ENCODE results near the gene PPP3R1.
A peak's percentile ranks its signal among the peaks of the same experiment; 100 is the strongest.

PPP3R1 gene

GRCh38 chr2:68157002-68157401 is 95.3 kb downstream of the PPP3R1 start:
- Histone ChIP-seq H3K18ac (ENCODE audit: low read length) (peak overlapping the region; percentile 70), H2BK120ac (ENCODE audit: insufficient read depth, low read length, poor library complexity) (peak overlapping the region; percentile 91), H4K8ac (ENCODE audit: low read depth, low read length) (peak overlapping the region; percentile 95), H3K4me1 (ENCODE audit: control insufficient read depth in 1 of 2, insufficient read depth in 2 of 2, low read length in 2 of 2) (no peaks in the 10 kb centered on the region), H3K79me2 (ENCODE audit: control insufficient read depth, insufficient read depth, low read length, poor library complexity) (peaks cover 8% of the 10 kb centered on the region), H3K27me3 (ENCODE audit: insufficient read depth, low read length) (no peaks in the 10 kb centered on the region), H3K79me1 (ENCODE audit: low read length) (peaks cover 9% of the 10 kb centered on the region), H3K36me3 (ENCODE audit: control insufficient read depth in 1 of 2, insufficient read depth in 2 of 2, low read length in 2 of 2) (peaks cover 5 to 8% of the 10 kb centered on the region in 2 experiments), H3K4ac (ENCODE audit: low read depth, low read length) (peak overlapping the region; percentile 80), H3K14ac (ENCODE audit: low read length) (peak overlapping the region; percentile 41), H3K27ac (ENCODE audit: low read depth, low read length) (no peak overlapping the region), H2AK5ac (ENCODE audit: low read length) (no peak overlapping the region), H3K4me3 (ENCODE audit: low read depth, low read length) (peak overlapping the region; percentile 84), H3K4me2 (ENCODE audit: low read length) (peak overlapping the region; percentile 99), H3K9me3 (ENCODE audit: insufficient read depth, low read depth, low read length) (no peaks in the 10 kb centered on the region), H3K9ac (ENCODE audit: low read length) (peak overlapping the region; percentile 95), H3K23ac (ENCODE audit: low read length) (no peak overlapping the region), H2BK12ac (ENCODE audit: low read length) (no peak overlapping the region), H4K91ac (ENCODE audit: low read depth, low read length) (peak overlapping the region; percentile 79), H2AFZ (ENCODE audit: insufficient read depth, low read length, poor library complexity) (peak overlapping the region; percentile 89), H2BK5ac (ENCODE audit: low read depth, low read length, poor library complexity) (peak overlapping the region; percentile 95), H4K12ac (ENCODE audit: low read depth, low read length) (peak overlapping the region; percentile 63)
- peak in 1 of 2 donors; percentile 24 for DNase-seq
- no CpG with 5 or more reads among the region's 28 CpGs for WGBS (ENCODE audit: extremely low coverage, insufficient coverage, insufficient read length)

- no peaks in the 10 kb centered on the region for H3K27me3 ChIP-seq (ENCODE audit: insufficient read depth, low read length)
- no peak overlapping the region for H4K91ac ChIP-seq (ENCODE audit: low read depth, low read length)
- peaks cover 9% of the 10 kb centered on the region for H3K79me1 ChIP-seq (ENCODE audit: low read length)
- H4K8ac ChIP-seq (ENCODE audit: low read depth, low read length) = no peak overlapping the region
- no peak overlapping the region for H2AK5ac ChIP-seq (ENCODE audit: low read length)
- no peak overlapping the region for H3K18ac ChIP-seq (ENCODE audit: low read length)
- no peak overlapping the region for H3K23ac ChIP-seq (ENCODE audit: low read length)
- no peak for DNase-seq
- H3K79me2 ChIP-seq (ENCODE audit: control insufficient read depth, insufficient read depth, low read length, poor library complexity) = peaks cover 8% of the 10 kb centered on the region
- no peak overlapping the region for H3K9ac ChIP-seq (ENCODE audit: low read length)
- no peaks in the 10 kb centered on the region for H3K9me3 ChIP-seq (ENCODE audit: insufficient read depth, low read depth, low read length)
- H2BK5ac ChIP-seq (ENCODE audit: low read depth, low read length, poor library complexity) = no peak overlapping the region
- no peaks in the 10 kb centered on the region for H3K4me1 ChIP-seq (ENCODE audit: control insufficient read depth in 1 of 2, insufficient read depth in 2 of 2, low read length in 2 of 2)
- H3K4me2 ChIP-seq (ENCODE audit: low read length) = peak overlapping the region; percentile 99
- no peak overlapping the region for H2AFZ ChIP-seq (ENCODE audit: insufficient read depth, low read length, poor library complexity)
- WGBS (ENCODE audit: extremely low coverage, insufficient coverage, insufficient read length) = no CpG with 5 or more reads among the region's 3 CpGs
- H2BK120ac ChIP-seq (ENCODE audit: insufficient read depth, low read length, poor library complexity) = no peak overlapping the region
- peaks cover 1 to 4% of the 10 kb centered on the region in 2 experiments for H3K36me3 ChIP-seq (ENCODE audit: control insufficient read depth in 1 of 2, insufficient read depth in 2 of 2, low read length in 2 of 2)
- no peak overlapping the region for H4K12ac ChIP-seq (ENCODE audit: low read depth, low read length)
- no peak overlapping the region for H3K14ac ChIP-seq (ENCODE audit: low read length)
- H3K4ac ChIP-seq (ENCODE audit: low read depth, low read length) = no peak overlapping the region
- no peak overlapping the region for H3K4me3 ChIP-seq (ENCODE audit: low read depth, low read length)
- H2BK12ac ChIP-seq (ENCODE audit: low read length) = no peak overlapping the region
- no peak overlapping the region for H3K27ac ChIP-seq (ENCODE audit: low read depth, low read length)
Measured at GRCh38 chr2:68156419-68156818, 95.9 kb downstream of the PPP3R1 start.

GRCh38 chr2:68155618-68156017 is 96.7 kb downstream of the PPP3R1 start:
- DNase-seq = no peak
- peaks cover 0 to 2% of the 10 kb centered on the region in 2 experiments for H3K4me1 ChIP-seq (ENCODE audit: control insufficient read depth in 1 of 2, insufficient read depth in 2 of 2, low read length in 2 of 2)
- WGBS (ENCODE audit: extremely low coverage, insufficient coverage, insufficient read length) = no CpG with 5 or more reads among the region's 7 CpGs

GRCh38 chr2:68152681-68153347 is 99.5 kb downstream of the PPP3R1 start:
- no peak overlapping the region for H3K4me3 ChIP-seq (ENCODE audit: low read depth, low read length)
- H2BK120ac ChIP-seq (ENCODE audit: insufficient read depth, low read length, poor library complexity) = no peak overlapping the region
- no peak overlapping the region for H3K23ac ChIP-seq (ENCODE audit: low read length)
- no peak overlapping the region for H3K4ac ChIP-seq (ENCODE audit: low read depth, low read length)
- H3K27ac ChIP-seq (ENCODE audit: low read depth, low read length) = no peak overlapping the region
- WGBS (ENCODE audit: extremely low coverage, insufficient coverage, insufficient read length) = no CpG with 5 or more reads among the region's 3 CpGs
- H2BK5ac ChIP-seq (ENCODE audit: low read depth, low read length, poor library complexity) = no peak overlapping the region
- no peaks in the 10 kb centered on the region for H3K27me3 ChIP-seq (ENCODE audit: insufficient read depth, low read length)
- H3K4me1 ChIP-seq (ENCODE audit: control insufficient read depth in 1 of 2, insufficient read depth in 2 of 2, low read length in 2 of 2) = peaks cover 0 to 2% of the 10 kb centered on the region in 2 experiments
- H3K79me1 ChIP-seq (ENCODE audit: low read length) = peaks cover 7% of the 10 kb centered on the region
- H2AK5ac ChIP-seq (ENCODE audit: low read length) = no peak overlapping the region
- H3K14ac ChIP-seq (ENCODE audit: low read length) = no peak overlapping the region
- peaks cover 0 to 1% of the 10 kb centered on the region in 2 experiments for H3K36me3 ChIP-seq (ENCODE audit: control insufficient read depth in 1 of 2, insufficient read depth in 2 of 2, low read length in 2 of 2)
- H4K12ac ChIP-seq (ENCODE audit: low read depth, low read length) = no peak overlapping the region
- no peak overlapping the region for H3K4me2 ChIP-seq (ENCODE audit: low read length)
- no peak overlapping the region for H3K9ac ChIP-seq (ENCODE audit: low read length)
- H3K79me2 ChIP-seq (ENCODE audit: control insufficient read depth, insufficient read depth, low read length, poor library complexity) = peaks cover 6% of the 10 kb centered on the region
- no peak overlapping the region for H2AFZ ChIP-seq (ENCODE audit: insufficient read depth, low read length, poor library complexity)
- no peak overlapping the region for H4K91ac ChIP-seq (ENCODE audit: low read depth, low read length)
- no peaks in the 10 kb centered on the region for H3K9me3 ChIP-seq (ENCODE audit: insufficient read depth, low read depth, low read length)
- no peak overlapping the region for H3K18ac ChIP-seq (ENCODE audit: low read length)
- H2BK12ac ChIP-seq (ENCODE audit: low read length) = no peak overlapping the region
- DNase-seq = no peak
- no peak overlapping the region for H4K8ac ChIP-seq (ENCODE audit: low read depth, low read length)

More at GRCh38 chr2:68155618-68156017, 96.7 kb downstream of the PPP3R1 start:
- Histone ChIP-seq H4K91ac (ENCODE audit: low read depth, low read length) (no peak overlapping the region), H3K36me3 (ENCODE audit: control insufficient read depth in 1 of 2, insufficient read depth in 2 of 2, low read length in 2 of 2) (peaks cover under 1 to 1% of the 10 kb centered on the region in 2 experiments), H3K4me3 (ENCODE audit: low read depth, low read length) (no peak overlapping the region), H4K12ac (ENCODE audit: low read depth, low read length) (no peak overlapping the region), H3K4ac (ENCODE audit: low read depth, low read length) (no peak overlapping the region), H3K4me2 (ENCODE audit: low read length) (no peak overlapping the region), H3K23ac (ENCODE audit: low read length) (no peak overlapping the region), H3K18ac (ENCODE audit: low read length) (no peak overlapping the region), H4K8ac (ENCODE audit: low read depth, low read length) (no peak overlapping the region), H2AFZ (ENCODE audit: insufficient read depth, low read length, poor library complexity) (no peak overlapping the region), H3K27me3 (ENCODE audit: insufficient read depth, low read length) (no peaks in the 10 kb centered on the region), H3K14ac (ENCODE audit: low read length) (no peak overlapping the region), H3K79me1 (ENCODE audit: low read length) (peaks cover 9% of the 10 kb centered on the region), H3K9me3 (ENCODE audit: insufficient read depth, low read depth, low read length) (no peaks in the 10 kb centered on the region), H2BK5ac (ENCODE audit: low read depth, low read length, poor library complexity) (no peak overlapping the region), H2BK12ac (ENCODE audit: low read length) (no peak overlapping the region), H3K27ac (ENCODE audit: low read depth, low read length) (no peak overlapping the region), H2AK5ac (ENCODE audit: low read length) (no peak overlapping the region), H3K9ac (ENCODE audit: low read length) (no peak overlapping the region), H2BK120ac (ENCODE audit: insufficient read depth, low read length, poor library complexity) (no peak overlapping the region), H3K79me2 (ENCODE audit: control insufficient read depth, insufficient read depth, low read length, poor library complexity) (peaks cover 8% of the 10 kb centered on the region)

All from trophoblast cell (in vitro differentiated cells and primary cell).